Measurements from ENCODE around the gene PINK1. TPM values are rescaled to one million over a fixed set of nuclear protein-coding genes. Genes with fewer than 3 reads are reported as not detected.
A peak's percentile ranks its signal among the peaks of the same experiment; 100 is the strongest.

PINK1 gene
- total RNA-seq, 3 donors from 2014 or later, result 75.4 to 141 (median 111) TPM

DNA sequence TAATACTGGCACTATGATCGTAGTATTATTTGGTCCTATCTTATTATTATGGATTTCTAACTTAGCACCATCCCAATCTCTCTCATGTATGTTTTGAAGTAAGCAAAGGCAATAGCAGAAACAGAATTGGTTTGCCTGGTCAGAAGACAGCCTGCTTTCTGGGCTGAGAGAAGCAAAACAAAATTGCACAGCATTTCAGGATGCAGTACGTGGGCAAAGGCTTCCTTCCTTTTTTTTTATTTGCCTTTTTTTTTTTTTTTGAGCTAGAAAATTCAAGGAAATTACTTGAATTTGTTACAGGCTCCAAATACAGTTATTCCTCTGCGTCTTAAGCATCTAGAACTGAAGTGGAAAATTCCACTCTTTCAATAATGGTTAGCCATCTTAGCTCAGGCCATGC lies 35.6 kb upstream of the PINK1 start:
- Histone ChIP-seq H3K4me1 (ENCODE audit: low read depth) (no peaks in the 10 kb centered on the region), H3K9me3 (no peaks in the 10 kb centered on the region), H3K4me3 (no peak overlapping the region), H3K36me3 (ENCODE audit: low read depth) (no peaks in the 10 kb centered on the region)
- ATAC-seq (no peak), DNase-seq (no peak)
- TF ChIP-seq, protein P1, sequence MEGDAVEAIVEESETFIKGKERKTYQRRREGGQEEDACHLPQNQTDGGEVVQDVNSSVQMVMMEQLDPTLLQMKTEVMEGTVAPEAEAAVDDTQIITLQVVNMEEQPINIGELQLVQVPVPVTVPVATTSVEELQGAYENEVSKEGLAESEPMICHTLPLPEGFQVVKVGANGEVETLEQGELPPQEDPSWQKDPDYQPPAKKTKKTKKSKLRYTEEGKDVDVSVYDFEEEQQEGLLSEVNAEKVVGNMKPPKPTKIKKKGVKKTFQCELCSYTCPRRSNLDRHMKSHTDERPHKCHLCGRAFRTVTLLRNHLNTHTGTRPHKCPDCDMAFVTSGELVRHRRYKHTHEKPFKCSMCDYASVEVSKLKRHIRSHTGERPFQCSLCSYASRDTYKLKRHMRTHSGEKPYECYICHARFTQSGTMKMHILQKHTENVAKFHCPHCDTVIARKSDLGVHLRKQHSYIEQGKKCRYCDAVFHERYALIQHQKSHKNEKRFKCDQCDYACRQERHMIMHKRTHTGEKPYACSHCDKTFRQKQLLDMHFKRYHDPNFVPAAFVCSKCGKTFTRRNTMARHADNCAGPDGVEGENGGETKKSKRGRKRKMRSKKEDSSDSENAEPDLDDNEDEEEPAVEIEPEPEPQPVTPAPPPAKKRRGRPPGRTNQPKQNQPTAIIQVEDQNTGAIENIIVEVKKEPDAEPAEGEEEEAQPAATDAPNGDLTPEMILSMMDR (IDR thresholded peaks at IDR 0.05), result no peak
- intact Hi-C loops (cut with DNase I, micrococcal nuclease), result no loop called here

DNA sequence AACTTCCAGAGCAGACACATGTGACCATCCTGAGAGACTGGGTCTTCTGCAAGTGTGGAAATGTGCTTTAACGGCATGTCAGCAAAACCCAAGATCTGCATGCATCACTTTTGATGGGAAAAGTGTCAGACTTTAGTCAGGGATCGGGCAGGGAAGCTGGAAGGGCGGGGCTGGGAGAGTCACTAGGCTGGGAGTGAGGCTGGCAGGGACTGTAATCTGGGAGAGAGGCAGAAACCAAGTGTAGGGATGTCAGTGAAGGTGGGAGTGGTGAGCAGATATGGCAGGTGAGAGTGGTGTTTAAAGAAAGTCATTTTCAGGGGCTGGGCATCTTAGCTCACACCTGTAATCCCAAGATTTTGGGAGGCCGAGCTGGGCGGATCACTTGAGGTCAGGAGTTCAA lies 33.1 kb upstream of the PINK1 start:
- ATAC-seq (peak; percentile 40), DNase-seq (peak in 2 of 3 donors; percentile 43 to 63)
- Histone ChIP-seq H3K4me3 (no peak overlapping the region), H3K9me3 (no peaks in the 10 kb centered on the region), H3K36me3 (ENCODE audit: low read depth) (no peaks in the 10 kb centered on the region), H3K4me1 (ENCODE audit: low read depth) (peaks cover 5% of the 10 kb centered on the region)
- intact Hi-C loops (cut with DNase I, micrococcal nuclease), result no loop called here
- TF ChIP-seq, protein P1 (IDR thresholded peaks at IDR 0.05), result no peak

DNA sequence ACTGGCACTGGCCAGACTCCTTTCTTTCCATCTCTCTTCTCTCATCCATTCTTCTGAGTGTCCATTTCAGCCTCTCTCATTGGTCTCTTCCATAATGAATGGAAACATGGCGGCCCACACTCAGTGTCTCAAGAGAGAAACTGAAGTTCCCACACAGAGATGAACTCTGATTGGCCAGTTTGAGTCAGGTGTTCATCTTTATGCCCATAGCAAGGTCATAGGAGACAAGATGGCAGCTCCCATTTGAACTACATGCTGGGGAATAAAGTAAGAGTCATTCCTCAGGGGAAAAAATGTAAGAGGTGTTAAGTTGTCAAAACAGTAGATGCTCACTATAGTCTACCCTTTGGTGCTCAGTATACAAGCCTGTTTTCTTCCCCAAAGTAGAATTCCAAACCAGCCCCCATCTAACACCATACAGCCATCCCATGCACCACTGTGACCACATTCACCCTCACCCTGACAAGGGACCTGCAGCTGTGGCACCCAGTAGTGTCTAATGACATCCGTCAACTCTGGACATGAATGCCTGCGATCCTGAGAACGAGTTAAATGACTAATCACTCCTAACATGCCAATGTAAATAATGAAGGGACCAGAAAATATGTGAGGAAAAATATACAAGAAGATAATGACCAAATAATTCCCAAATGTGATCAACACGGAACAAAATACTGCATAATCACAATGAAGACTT lies 32.0 kb upstream of the PINK1 start:
- ATAC-seq, result no peak
- TF ChIP-seq, protein P1 (IDR thresholded peaks at IDR 0.05), result no peak
- intact Hi-C loops (cut with DNase I, micrococcal nuclease), result no loop called here

DNA sequence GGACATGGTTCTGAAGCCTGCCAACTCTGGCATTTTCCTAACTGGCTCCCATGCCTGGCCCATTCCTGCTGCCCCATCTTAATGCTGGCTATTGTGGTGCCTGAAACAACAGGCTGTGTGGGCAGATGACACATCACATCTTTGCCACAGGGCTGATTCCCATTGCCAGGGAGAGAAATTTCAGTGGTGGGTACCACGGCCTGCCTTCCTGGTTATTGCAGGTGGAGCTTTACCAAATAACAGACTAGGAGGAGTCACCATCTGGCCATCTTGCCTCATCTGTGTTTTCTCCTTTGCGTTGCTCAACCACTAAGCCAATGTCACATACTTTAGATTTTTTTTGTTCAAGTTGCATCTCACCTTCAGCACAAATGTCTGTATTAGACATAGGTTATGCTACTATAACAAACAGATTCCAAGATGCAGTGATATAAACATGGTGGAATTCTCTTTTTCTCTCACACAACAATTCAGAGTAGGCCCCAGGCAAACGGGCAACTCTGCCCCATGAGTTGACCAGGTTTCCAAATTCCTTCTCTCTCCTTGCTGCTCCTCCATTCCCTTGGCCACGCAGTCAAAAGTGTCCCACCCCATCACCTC lies 30.3 kb upstream of the PINK1 start:
- DNase-seq (no peak), ATAC-seq (no peak)
- TF ChIP-seq, protein P1 (IDR thresholded peaks at IDR 0.05), result no peak
- Histone ChIP-seq H3K36me3 (ENCODE audit: low read depth) (no peaks in the 10 kb centered on the region), H3K4me1 (ENCODE audit: low read depth) (peaks cover 5% of the 10 kb centered on the region), H3K9me3 (no peaks in the 10 kb centered on the region), H3K4me3 (no peak overlapping the region)
- intact Hi-C loops (cut with DNase I, micrococcal nuclease), result no loop called here

More for the DNA sequence above, 32.0 kb upstream of the PINK1 start:
- no peak for DNase-seq
- Histone ChIP-seq H3K36me3 (ENCODE audit: low read depth) (no peaks in the 10 kb centered on the region), H3K4me1 (ENCODE audit: low read depth) (peaks cover 5% of the 10 kb centered on the region), H3K4me3 (no peak overlapping the region), H3K9me3 (no peaks in the 10 kb centered on the region)

DNA sequence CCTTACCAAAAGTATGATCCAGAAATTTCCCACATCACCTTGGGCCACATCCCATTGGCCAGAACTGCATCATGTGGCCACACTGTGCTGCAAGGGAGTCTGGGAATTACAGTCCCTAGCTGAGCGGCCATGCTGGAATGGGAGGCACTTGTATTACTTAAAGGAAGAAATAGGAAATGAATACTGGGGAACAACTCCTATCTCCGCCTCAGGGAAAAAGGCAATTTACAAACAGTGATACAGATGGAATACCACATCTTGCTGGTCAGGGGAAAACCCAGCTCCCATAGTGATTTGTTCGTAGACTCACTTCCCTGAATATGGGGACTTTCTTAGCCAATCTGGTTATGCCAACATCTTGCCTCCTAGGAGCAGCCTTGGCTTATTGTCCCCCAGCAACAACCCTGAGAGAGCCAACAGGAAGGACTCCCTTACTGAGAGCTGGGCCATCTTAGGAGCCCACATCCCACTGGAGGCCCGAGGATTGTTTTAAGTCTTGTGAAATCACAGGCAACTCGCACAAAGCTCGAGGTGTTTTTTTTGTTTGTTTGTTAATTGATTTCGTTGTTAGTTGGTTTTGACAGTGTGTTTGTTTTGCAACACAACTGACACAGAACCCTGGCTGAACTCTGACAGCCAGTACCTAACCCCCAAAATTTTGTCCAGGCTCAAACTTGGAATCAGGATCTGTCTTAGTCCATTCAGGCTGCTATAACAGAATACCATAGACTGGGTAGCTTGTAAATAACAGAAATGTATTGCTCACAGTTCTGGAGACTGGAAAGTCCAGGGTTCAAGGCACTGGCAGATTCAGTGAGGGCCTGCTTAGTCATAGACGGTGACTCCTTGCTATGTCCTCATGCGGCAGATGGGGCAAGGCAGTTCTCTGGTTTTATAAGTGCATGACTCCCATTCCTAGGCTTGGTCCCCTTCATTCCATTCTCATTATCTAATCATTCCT lies 29.5 kb upstream of the PINK1 start:
- no peaks in the 10 kb centered on the region for H3K9me3 ChIP-seq
- intact Hi-C loops (cut with DNase I, micrococcal nuclease), result no loop called here
- DNase-seq (no peak), ATAC-seq (peak; percentile 82)
- no peak overlapping the region for H3K4me3 ChIP-seq
- TF ChIP-seq, protein P1 (IDR thresholded peaks at IDR 0.05), result no peak
- no peaks in the 10 kb centered on the region for H3K36me3 ChIP-seq (ENCODE audit: low read depth)
- H3K4me1 ChIP-seq (ENCODE audit: low read depth), result peaks cover 5% of the 10 kb centered on the region
